NCI-H526 (cell line): ENCODE measurements around the gene INTS11.

Experiments
- DNase-seq, 2 experiments: peaks; one replicate each; lab custom pipeline; 2025; lab: John Stamatoyannopoulos, UW

The INTS11 gene

GRCh38 chr1:1299686-1300351 is 24.6 kb downstream of the INTS11 start:
- DNase-seq: peak in 1 of 2 experiments; percentile 45

DNA sequence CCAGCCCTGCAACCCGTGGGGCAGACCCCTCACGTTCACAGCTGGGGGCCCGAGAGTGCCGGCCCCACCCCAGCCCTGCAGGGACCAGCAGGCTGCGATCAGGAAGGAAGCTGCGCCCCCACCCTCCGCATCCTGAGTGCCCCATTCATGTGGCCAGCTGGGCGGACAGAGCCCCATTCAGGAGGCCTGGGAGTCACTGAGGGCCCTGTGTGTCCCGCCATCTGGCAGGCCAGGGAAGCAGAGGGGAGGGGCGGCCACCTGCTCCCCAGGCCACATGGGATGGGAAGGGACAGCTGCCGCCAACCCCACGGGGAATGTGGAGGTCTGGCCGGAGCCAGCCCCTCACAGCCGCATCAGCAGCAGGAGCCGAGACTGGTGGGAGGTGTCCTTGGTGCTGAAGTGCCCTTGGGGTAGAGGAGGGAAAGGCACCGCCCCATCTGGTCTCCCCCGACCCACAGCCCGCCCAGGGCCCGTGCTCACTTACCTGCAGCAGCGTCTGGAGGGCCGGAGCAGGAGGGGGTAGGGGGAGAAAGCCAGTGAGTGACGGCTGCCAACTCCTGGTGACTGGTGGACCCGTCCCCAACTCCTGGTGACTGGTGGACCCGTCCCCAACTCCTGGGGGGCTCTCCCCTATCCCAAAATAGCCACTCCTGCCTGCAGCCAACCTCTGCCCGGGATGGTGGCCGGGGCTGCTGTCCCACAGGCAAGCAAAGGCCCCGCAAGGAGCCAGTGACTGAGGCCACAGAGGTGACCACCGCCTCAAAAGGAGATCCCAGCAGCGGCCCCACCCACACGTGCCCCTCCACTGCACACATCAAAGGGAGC is 25.4 kb downstream of the INTS11 start:
- DNase-seq: no peak

DNA sequence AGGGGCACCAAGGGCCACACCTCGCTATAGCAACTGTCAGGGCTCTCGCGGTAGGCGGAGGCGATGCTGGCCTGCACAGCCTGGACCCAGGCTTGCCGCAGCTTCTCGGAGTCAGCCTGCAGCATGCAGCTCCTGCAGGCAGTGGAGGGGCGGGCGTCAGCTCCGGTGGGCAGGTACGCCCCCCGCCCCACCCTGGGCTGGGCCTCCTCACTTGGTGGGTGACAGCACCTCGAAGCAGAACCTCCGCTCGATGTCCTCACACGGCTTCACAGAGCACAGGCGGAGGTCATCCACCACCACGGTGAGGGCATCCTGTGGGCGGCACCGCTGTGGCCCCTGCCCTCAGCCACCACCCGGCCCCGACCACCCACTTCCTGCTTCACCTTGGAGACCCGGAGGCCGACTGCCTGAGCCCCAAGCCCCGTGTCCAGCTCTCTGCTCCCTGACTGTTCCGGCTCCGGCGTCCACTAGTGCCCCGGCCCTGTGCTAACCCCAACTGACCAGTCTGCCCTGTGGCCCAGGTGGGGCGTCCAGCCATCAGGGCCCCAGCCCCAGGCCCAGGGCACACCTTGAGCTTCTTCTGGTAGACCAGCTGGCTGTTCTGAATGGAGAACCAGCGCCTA is 26.5 kb downstream of the INTS11 start:
- DNase-seq: no peak

DNA sequence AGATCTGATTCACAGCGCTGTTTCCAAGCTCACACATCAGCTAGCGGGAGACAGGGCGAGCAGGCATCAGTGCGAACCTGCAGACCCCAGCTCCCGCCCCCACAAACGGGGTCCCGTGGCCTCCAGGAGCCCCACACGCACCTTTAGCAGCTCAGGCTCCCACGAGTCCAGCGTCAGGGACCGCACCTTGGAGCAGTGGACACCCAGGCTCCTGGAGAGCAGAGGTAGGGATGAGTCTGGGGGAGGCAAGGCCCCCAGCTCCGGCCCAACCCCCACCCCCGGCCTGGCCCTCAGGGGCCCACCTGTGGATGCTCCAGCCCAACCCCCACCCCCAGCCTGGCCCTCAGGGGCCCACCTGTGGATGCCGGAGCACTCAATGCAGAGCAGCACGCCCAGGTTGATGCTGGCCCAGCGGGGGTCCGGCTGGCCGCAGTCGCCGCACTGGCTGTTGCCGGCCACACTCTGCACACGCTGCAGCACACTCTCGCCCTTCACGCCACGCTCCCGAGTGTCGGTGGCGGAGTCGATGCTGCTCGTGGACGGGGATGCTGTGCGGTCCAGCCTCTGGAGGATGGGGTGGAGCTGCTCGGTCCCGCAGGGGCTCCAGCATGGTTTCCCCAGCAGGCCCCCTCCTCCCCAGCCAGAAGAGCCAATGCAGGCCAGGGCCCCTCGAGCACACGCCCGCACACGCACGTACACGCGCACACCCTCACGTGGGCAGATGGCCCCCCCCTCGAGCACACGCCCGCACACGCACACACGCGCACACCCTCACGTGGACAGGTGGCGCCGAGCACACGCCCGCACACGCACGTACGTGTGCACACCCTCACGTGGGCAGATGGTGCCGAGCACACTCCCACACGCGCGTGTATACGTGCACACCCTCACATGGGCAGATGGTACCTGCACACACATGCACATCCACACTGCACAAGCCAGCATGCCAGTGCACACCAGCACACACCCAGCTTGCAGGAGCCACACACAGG is 28.1 kb downstream of the INTS11 start:
- no peak for DNase-seq

- no peak for DNase-seq
Measured at GRCh38 chr1:1295154-1295923, 29.1 kb downstream of the INTS11 start.

GRCh38 chr1:1294250-1294890 is 30.1 kb downstream of the INTS11 start:
- no peak for DNase-seq

DNA sequence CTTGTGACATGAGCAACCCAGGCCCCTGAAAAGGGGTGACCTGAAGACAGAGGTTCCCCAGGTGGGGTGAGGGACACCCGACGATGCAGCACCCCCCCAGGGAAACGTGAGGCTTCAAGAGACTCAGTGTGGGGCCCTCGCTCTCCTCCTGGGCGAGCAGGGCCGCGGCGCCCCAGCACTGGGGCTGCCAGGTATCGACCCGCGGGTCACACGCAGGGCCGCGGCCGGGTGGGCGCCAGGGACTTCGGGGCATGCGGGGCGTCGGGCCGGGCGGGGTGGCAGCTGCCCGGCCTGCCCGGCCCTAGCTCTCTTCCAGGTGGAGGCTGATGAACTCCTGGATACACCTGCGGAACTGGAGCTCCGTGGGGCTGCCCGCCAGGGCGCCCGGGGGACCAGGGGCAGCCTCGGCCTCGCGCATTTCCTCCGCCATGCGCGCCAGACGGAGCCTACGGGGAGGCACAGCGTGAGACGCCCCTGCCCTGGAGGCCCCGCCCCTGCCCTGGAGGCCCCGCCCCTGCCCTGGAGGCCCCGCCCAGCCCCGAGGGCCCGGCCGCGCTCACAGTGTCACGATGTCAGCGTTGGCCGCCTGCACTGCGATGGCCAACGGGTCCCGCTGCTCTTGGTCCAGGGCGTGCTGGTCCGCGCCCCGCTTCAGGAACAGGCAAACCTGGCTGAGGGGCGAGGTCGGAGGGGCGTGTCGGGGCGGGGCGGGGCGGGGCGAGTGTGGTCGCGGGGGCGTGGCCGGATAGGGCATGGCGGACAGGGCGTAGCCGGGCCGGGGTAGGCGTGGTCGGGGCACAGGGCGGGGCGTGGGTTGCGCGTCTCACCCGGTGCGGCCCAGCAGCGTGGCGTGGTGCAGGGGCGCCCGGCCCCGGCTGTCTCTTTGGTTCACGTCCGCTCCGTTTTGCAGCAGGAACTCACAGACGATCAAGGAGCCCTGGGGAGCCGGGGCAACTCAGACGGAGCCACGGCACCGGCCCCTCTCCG is 30.9 kb downstream of the INTS11 start:
- no peak for DNase-seq

DNA sequence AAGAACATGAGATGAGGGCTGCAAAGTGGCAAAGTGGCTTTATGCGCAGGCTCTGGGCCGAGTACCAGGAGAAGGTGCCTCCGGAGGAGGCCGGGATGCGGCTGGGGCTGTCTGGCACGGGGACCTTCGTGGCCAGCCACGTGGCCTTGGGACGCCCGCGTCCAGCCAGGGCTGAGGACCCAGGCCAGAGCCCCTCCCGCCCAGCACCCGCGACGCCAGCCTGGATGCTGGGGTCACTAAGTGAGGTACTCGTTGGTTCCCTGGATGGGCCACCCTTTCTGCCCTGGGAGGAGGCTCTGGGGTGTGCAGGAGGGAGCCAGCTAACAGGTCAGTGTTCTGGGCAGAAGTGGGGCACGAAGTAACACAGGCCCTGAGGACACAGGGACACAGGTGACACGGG is 31.6 kb downstream of the INTS11 start:
- no peak for DNase-seq

DNA sequence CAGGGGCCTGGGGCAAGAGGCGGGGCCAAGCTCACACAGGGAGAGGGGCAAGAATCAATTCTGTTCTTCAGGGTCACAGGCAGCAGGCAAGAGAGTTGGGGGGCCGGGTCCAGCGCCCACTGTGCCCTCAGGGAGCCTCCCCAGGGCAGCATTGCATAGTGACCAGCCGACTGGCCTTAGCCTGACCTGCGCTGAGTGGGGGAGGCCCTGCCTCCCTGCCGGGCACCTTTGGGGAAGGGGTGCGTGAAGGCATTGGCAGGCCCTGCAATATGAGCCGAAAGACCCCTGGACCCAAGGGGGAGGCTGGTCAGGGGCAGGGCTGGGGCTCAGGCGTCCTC is 32.0 kb downstream of the INTS11 start:
- no peak for DNase-seq

DNA sequence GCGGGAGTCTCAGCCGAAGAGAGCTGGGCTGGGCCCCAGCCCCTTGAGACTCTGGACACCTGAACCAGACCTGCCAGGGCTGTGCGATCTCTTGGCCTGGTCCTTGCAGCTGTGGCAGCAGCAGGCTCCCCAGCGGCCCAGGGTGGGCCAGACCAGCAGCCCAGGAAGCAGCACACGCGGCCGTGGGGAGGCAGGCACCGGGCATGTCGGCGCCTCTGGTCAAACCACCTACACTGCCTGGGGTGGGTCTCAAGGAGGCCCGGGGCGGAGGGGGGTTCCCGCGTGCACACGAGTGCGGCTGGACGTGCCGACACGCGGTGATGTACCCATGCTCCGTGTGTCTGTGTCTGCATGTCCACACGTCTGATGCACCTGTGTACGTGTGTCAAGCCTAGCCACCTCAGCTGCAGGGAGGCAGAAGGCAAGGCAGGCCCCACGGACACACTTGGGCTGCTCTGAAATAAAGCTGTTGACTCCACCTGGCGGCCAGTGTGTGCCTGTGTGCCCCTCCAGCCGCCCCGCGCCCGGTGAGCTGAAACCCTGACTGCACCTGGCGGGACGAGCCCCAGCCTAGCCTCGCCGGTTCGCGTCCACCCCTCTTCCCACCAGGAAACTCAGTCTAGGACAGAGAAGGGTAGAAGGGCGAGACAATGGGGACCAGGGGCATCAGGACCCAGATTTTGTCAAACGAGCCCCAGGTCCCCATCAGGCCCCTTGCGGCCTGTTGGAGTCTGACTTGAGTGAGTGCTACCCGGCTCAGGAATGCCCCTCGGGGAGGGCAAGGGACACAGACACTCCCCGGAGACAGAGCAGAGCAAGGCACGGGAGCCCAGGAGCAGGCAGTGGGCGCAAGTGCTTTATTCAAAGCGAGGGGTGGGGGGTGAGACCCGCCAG is 32.7 kb downstream of the INTS11 start:
- peak; percentile 78 to 94 for DNase-seq

DNA sequence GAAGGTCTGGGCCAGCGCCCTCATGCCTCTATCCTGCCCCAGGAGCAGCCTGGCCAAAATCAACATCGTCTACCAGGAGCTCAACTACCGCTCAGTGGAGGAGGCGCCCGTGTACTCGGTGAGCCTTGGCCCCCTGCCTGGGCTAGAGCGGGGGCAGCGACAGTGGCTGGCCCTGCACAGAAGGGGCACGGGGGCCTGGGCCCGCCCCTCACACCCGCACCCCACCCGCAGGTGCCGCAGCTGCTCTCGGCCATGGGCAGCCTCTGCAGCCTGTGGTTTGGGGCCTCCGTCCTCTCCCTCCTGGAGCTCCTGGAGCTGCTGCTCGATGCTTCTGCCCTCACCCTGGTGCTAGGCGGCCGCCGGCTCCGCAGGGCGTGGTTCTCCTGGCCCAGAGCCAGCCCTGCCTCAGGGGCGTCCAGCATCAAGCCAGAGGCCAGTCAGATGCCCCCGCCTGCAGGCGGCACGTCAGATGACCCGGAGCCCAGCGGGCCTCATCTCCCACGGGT is 33.4 kb downstream of the INTS11 start:
- DNase-seq: peak in 1 of 2 experiments; percentile 72

- peak in 1 of 2 experiments; percentile 88 for DNase-seq
Measured at GRCh38 chr1:1290238-1290731, 34.2 kb downstream of the INTS11 start.

- peak in 1 of 2 experiments; percentile 68 for DNase-seq
Measured at GRCh38 chr1:1287288-1288110, 37.0 kb downstream of the INTS11 start.

GRCh38 chr1:1286313-1287261 is 37.9 kb downstream of the INTS11 start:
- DNase-seq: no peak

DNA sequence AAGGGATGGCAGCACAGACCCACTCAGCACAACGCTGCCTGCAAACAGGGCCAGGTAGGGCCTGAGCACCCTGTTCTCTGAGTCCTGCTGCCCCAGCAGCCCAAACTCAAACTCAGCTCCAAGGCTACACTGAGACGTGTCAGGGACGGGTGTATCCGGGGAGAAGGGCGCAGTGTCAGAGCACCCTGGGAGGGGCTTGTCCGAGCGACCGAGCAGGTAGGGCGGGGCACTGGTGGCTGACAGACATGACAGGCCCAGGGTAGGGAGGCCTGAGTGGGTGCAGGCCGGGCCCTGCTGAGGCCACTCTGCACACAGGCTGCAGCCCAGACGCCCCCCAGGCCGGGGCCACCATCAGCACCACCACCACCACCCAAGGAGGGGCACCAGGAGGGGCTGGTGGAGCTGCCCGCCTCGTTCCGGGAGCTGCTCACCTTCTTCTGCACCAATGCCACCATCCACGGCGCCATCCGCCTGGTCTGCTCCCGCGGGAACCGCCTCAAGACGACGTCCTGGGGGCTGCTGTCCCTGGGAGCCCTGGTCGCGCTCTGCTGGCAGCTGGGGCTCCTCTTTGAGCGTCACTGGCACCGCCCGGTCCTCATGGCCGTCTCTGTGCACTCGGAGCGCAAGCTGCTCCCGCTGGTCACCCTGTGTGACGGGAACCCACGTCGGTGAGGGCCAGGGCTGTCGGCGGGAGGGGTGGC is 38.7 kb downstream of the INTS11 start:
- DNase-seq: no peak
